IMR-90 (cell line): ENCODE measurements around the gene SLC35F3. TPM values are rescaled to one million over a fixed set of nuclear protein-coding genes. Genes with fewer than 3 reads are reported as not detected.

Experiments used
- ATAC-seq: fragments of 200-7000 bp; cut with Tn5 transposase; 2 replicates; pipeline ENCODE4 v1.9.1; 2020; ENCODE audit warnings: low read depth, mild to moderate bottlenecking, moderate library complexity
- BruUV-seq: library from RNA; stranded (reverse); fragments of 400-500 nt; replicated peaks from 2 replicates; lab custom pipeline; 2021; lab: Mats Ljungman, UMichigan
- CTCF ChIA-PET: fragments of 300-600 bp; formaldehyde crosslinking; extraction: SDS; loops from one replicate; lab custom pipeline; 2021; ENCODE audit warnings: antibody characterized with exemption; lab: Yijun Ruan, JAX
- POLR2A ChIA-PET: fragments of 300-600 bp; sonication (Branson Sonifier 250); formaldehyde crosslinking; loops from one replicate; lab custom pipeline; 2022; ENCODE audit warnings: antibody characterized with exemption; ENCODE audit not compliant: unreplicated experiment; lab: Charles Lee
- DNase-seq: peaks from one replicate; pipeline ENCODE4 v3.0.0; 2013
- H2AFZ ChIP-seq: replicated peaks from 2 replicates; pipeline ENCODE3; 2013; ENCODE audit warnings: low read length, mild to moderate bottlenecking; ENCODE audit not compliant: poor library complexity
- H2AK5ac ChIP-seq: 2 replicates; pipeline ENCODE4 v1.6.1; 2013; ENCODE audit warnings: low read depth, low read length, inconsistent platforms
- H2AK9ac ChIP-seq: replicated peaks from 2 replicates; pipeline ENCODE3; 2013; ENCODE audit warnings: mild to moderate bottlenecking, low read depth, low read length, moderate library complexity; ENCODE audit not compliant: poor library complexity
- H2BK120ac ChIP-seq: 2 replicates; pipeline ENCODE4 v1.6.1; 2013; ENCODE audit warnings: low read depth, low read length, inconsistent platforms
- H2BK15ac ChIP-seq: 3 replicates; pipeline ENCODE4 v1.6.1; 2013; ENCODE audit warnings: low read depth, low read length, inconsistent platforms
- H2BK20ac ChIP-seq: 2 replicates; pipeline ENCODE4 v1.6.1; 2013; ENCODE audit warnings: low read depth, mild to moderate bottlenecking, inconsistent platforms, low read length, moderate library complexity
- H2BK5ac ChIP-seq: 2 replicates; pipeline ENCODE4 v1.6.1; 2013; ENCODE audit warnings: mild to moderate bottlenecking, low read depth, low read length, inconsistent platforms; ENCODE audit not compliant: poor library complexity, severe bottlenecking
- H3K14ac ChIP-seq: replicated peaks from 2 replicates; pipeline ENCODE4 v1.6.1; 2013; ENCODE audit warnings: low read depth, low read length, inconsistent platforms
- H3K18ac ChIP-seq: 2 replicates; pipeline ENCODE4 v1.6.1; 2013; ENCODE audit warnings: low read depth, low read length, control low read depth
- H3K23ac ChIP-seq: 2 replicates; pipeline ENCODE4 v1.6.1; 2013; ENCODE audit warnings: low read depth, low read length, inconsistent platforms
- H3K27ac ChIP-seq: 2 replicates; pipeline ENCODE4 v1.5.1; 2013; ENCODE audit warnings: mild to moderate bottlenecking, control low read depth, low read length; ENCODE audit not compliant: insufficient read depth
- H3K27me3 ChIP-seq: 2 replicates; pipeline ENCODE4 v1.6.1; 2013; ENCODE audit warnings: low read length; ENCODE audit not compliant: control insufficient read depth, insufficient read depth
- H3K36me3 ChIP-seq: 2 replicates; pipeline ENCODE4 v1.6.1; 2013; ENCODE audit warnings: low read length, mixed read lengths; ENCODE audit not compliant: control insufficient read depth, insufficient read depth
- H3K4ac ChIP-seq: 2 replicates; pipeline ENCODE4 v1.6.1; 2013; ENCODE audit warnings: low read depth, low read length, inconsistent platforms
- H3K4me1 ChIP-seq: 2 replicates; pipeline ENCODE4 v1.6.1; 2013; ENCODE audit warnings: low read length, mixed read lengths; ENCODE audit not compliant: control insufficient read depth, insufficient read depth
- H3K4me2 ChIP-seq: 2 replicates; pipeline ENCODE4 v1.6.1; 2013; ENCODE audit warnings: low read depth, mild to moderate bottlenecking, control low read depth, low read length, moderate library complexity
- H3K4me3 ChIP-seq: 2 replicates; pipeline ENCODE4 v1.5.1; 2013; ENCODE audit warnings: low read depth, mild to moderate bottlenecking, control low read depth, low read length, moderate library complexity; ENCODE audit not compliant: insufficient read depth
- H3K56ac ChIP-seq: 2 replicates; pipeline ENCODE4 v1.6.1; 2013; ENCODE audit warnings: low read length, inconsistent platforms; ENCODE audit not compliant: insufficient read depth; ENCODE audit errors: extremely low read depth
- H3K79me1 ChIP-seq, 2 experiments: 2 replicates each; pipeline ENCODE4 v1.6.1; 2013; ENCODE audit warnings: low read length in 2 of 2, inconsistent platforms in 1 of 2, low read depth in 1 of 2
- H3K9ac ChIP-seq: 2 replicates; pipeline ENCODE4 v1.6.1; 2013; ENCODE audit warnings: low read depth, low read length, control low read depth
- H3K9me1 ChIP-seq: 2 replicates; pipeline ENCODE4 v1.6.1; 2013; ENCODE audit warnings: low read length, inconsistent platforms; ENCODE audit not compliant: insufficient read depth
- H3K9me3 ChIP-seq: 2 replicates; pipeline ENCODE4 v1.6.1; 2013; ENCODE audit warnings: low read length; ENCODE audit not compliant: control insufficient read depth, insufficient read depth
- H4K20me1 ChIP-seq: 2 replicates; pipeline ENCODE4 v1.6.1; 2013; ENCODE audit warnings: low read length, inconsistent platforms; ENCODE audit not compliant: insufficient read depth
- H4K5ac ChIP-seq: 2 replicates; pipeline ENCODE4 v1.6.1; 2013; ENCODE audit warnings: mild to moderate bottlenecking, low read depth, low read length, control low read depth
- H4K8ac ChIP-seq, 2 experiments: 2 replicates each; pipeline ENCODE4 v1.6.1; 2013; ENCODE audit warnings: low read depth in 2 of 2, low read length in 2 of 2, control low read depth in 1 of 2, inconsistent platforms in 1 of 2
- H4K91ac ChIP-seq: 2 replicates; pipeline ENCODE4 v1.6.1; 2013; ENCODE audit warnings: low read depth, low read length, inconsistent platforms; ENCODE audit not compliant: insufficient read depth
- BHLHE40 ChIP-seq: fragments of 150-350 bp; IDR thresholded peaks from 2 replicates; pipeline ENCODE4 v1.6.1; 2016; ENCODE audit warnings: mild to moderate bottlenecking, low read depth, low read length
- CEBPB ChIP-seq: IDR thresholded peaks from 2 replicates; pipeline ENCODE4 v1.6.1; 2012; ENCODE audit warnings: low read depth, low read length, improper control_type of control experiment
- CHD1 ChIP-seq: IDR thresholded peaks from 2 replicates; pipeline ENCODE4 v1.6.1; 2012; ENCODE audit warnings: low read depth, low read length, improper control_type of control experiment
- CTCF ChIP-seq: conservative IDR thresholded peaks from 2 replicates; pipeline ENCODE4 v1.5.1; 2012; ENCODE audit warnings: mild to moderate bottlenecking, low read depth, low read length, improper control_type of control experiment
- ELK1 ChIP-seq: fragments of 150-350 bp; IDR thresholded peaks from 2 replicates; pipeline ENCODE4 v1.6.1; 2016; ENCODE audit warnings: low read depth, mild to moderate bottlenecking, low read length, moderate library complexity, borderline replicate concordance
- MAFK ChIP-seq: IDR thresholded peaks from 2 replicates; pipeline ENCODE4 v1.6.1; 2012; ENCODE audit warnings: low read depth, low read length, improper control_type of control experiment
- MAZ ChIP-seq: IDR thresholded peaks from 2 replicates; pipeline ENCODE4 v1.6.1; 2012; ENCODE audit warnings: low read depth, mild to moderate bottlenecking, low read length, improper control_type of control experiment, moderate library complexity, borderline replicate concordance
- MXI1 ChIP-seq: IDR thresholded peaks from 2 replicates; pipeline ENCODE4 v1.6.1; 2012; ENCODE audit warnings: low read depth, mild to moderate bottlenecking, low read length, moderate library complexity, borderline replicate concordance
- NFE2L2 ChIP-seq: fragments of 150-350 bp; IDR thresholded peaks from 2 replicates; pipeline ENCODE4 v1.6.1; 2016; ENCODE audit warnings: low read depth, mild to moderate bottlenecking, low read length
- RAD21 ChIP-seq: IDR thresholded peaks from 2 replicates; pipeline ENCODE4 v1.6.1; 2012; ENCODE audit warnings: low read length, improper control_type of control experiment
- RCOR1 ChIP-seq: IDR thresholded peaks from 2 replicates; pipeline ENCODE4 v1.6.1; 2012; ENCODE audit warnings: mild to moderate bottlenecking, low read length, improper control_type of control experiment; ENCODE audit not compliant: insufficient replicate concordance
- RFX5 ChIP-seq: IDR thresholded peaks from 2 replicates; pipeline ENCODE4 v1.8.0; 2012; ENCODE audit warnings: low read depth, mild to moderate bottlenecking, low read length, moderate library complexity
- WGBS, 2 experiments: methylation state at CpG; one replicate each; pipeline versions ENCODE4 v1.1.5 to v1.1.7; 2013; ENCODE audit warnings: missing lambda C conversion rate in 2 of 2; ENCODE audit not compliant: insufficient read length in 1 of 2; ENCODE audit errors: extremely low coverage in 2 of 2; 5-methylcytosine and 5-hydroxymethylcytosine counted together
- dilution Hi-C: fragments of 300-500 bp; cut with HindIII; formaldehyde crosslinking; loops from one replicate; pipeline ENCODE4 v1.14.3; 2018; ENCODE audit warnings: low sequenced_read_pairs; ENCODE audit not compliant: unreplicated experiment
- in situ Hi-C: fragments of 300-500 bp; cut with MboI; formaldehyde crosslinking; loops from 3 replicates; pipeline ENCODE4 v1.14.3; 2019; ENCODE audit warnings: low sequenced_read_pairs, inconsistent platforms, mixed read lengths
- intact Hi-C: fragments of 100-400 bp; cut with micrococcal nuclease; formaldehyde crosslinking; loops from 2 replicates; pipeline ENCODE4 v1.10.0; 2022
- polyA plus RNA-seq, 3 experiments: library from polyadenylated mRNA; depleted of rRNA; stranded (reverse); fragments of >200 nt; gene quantifications; 2 replicates each; pipeline ENCODE4 v1.2.3, GENCODE V29; 2012; ENCODE audit warnings: low replicate concordance in 1 of 3
- total RNA-seq: library from RNA; depleted of rRNA; stranded (reverse); fragments of >200 nt; gene quantifications from 2 replicates; pipeline ENCODE4 v1.2.3, GENCODE V29; 2012
- TF ChIP-seq, protein P1 (sequence below): fragments of 150-350 bp; IDR thresholded peaks from 2 replicates; pipeline ENCODE4 v1.6.1; 2017; ENCODE audit warnings: mild to moderate bottlenecking, antibody characterized with exemption, low read length, low read depth

SLC35F3 gene
- total and polyA plus RNA-seq, 2 of the 4 experiments (the other 2 are of a cell fraction) = under 0.01 to 0.17 TPM

GRCh38 chr1:234079896-234080295 lies 175.4 kb downstream of the SLC35F3 start:
- Histone ChIP-seq H2BK20ac (no peak overlapping the region), H2AK9ac (no peak overlapping the region), H2BK120ac (no peak overlapping the region), H4K91ac (no peak overlapping the region), H3K18ac (no peak overlapping the region), H2BK15ac (no peak overlapping the region), H2AK5ac (no peak overlapping the region), H3K36me3 (no peaks in the 10 kb centered on the region), H4K5ac (no peak overlapping the region), H4K20me1 (no peaks in the 10 kb centered on the region), H3K14ac (no peak overlapping the region), H3K9me3 (no peaks in the 10 kb centered on the region), H3K4ac (no peak overlapping the region), H3K4me3 (no peak overlapping the region), H2AFZ (no peak overlapping the region), H3K4me2 (no peak overlapping the region), H3K27ac (no peak overlapping the region), H2BK5ac (no peak overlapping the region), H3K9me1 (no peaks in the 10 kb centered on the region), H4K8ac (no peak overlapping the region), H3K27me3 (no peaks in the 10 kb centered on the region), H3K56ac (no peak overlapping the region), H3K79me1 (no peaks in the 10 kb centered on the region), H3K9ac (no peak overlapping the region), H3K23ac (no peak overlapping the region), H3K4me1 (no peaks in the 10 kb centered on the region)
- in situ Hi-C loops (no loop called here), intact Hi-C loops (no loop called here), dilution Hi-C loops (no loop called here)
- no CpG with 5 or more reads among the region's 3 CpGs for WGBS, 2 experiments
- ChIA-PET POLR2A (no interaction called here), CTCF (no interaction called here)
- no TSS peak for BruUV-seq
- no peak for ATAC-seq
- no peak for DNase-seq
- TF ChIP-seq BHLHE40 (no peak), RCOR1 (no peak), CTCF (no peak), MAFK (no peak), ELK1 (no peak), MAZ (no peak), RFX5 (no peak), CEBPB (no peak), RAD21 (no peak), CHD1 (no peak), NFE2L2 (no peak), MXI1 (no peak)
- TF ChIP-seq, protein P1, sequence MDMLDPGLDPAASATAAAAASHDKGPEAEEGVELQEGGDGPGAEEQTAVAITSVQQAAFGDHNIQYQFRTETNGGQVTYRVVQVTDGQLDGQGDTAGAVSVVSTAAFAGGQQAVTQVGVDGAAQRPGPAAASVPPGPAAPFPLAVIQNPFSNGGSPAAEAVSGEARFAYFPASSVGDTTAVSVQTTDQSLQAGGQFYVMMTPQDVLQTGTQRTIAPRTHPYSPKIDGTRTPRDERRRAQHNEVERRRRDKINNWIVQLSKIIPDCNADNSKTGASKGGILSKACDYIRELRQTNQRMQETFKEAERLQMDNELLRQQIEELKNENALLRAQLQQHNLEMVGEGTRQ = no peak
